Muscle of arm (tissue), 12 donors: ENCODE results near the gene RNASE9. TPM values are rescaled to one million over a fixed set of nuclear protein-coding genes. Genes with fewer than 3 reads are reported as not detected.
"Not testable (repeated sequence)": the region's sequence is repeated elsewhere in the genome, so short reads cannot be mapped to it uniquely, and the experiment has no call there.

Experiments
- DNase-seq: peaks from one replicate; pipeline ENCODE4 v3.0.0-alpha.2; 2013
- polyA plus RNA-seq, 12 donors: library from polyadenylated mRNA; unstranded; fragments of 120-200 nt; gene quantifications; one replicate each; pipeline ENCODE4 v1.2.1, GENCODE V29; 2013; ENCODE audit not compliant: insufficient read length in 12 of 12

Gene RNASE9
- polyA plus RNA-seq, 12 donors, result not detected

DNA sequence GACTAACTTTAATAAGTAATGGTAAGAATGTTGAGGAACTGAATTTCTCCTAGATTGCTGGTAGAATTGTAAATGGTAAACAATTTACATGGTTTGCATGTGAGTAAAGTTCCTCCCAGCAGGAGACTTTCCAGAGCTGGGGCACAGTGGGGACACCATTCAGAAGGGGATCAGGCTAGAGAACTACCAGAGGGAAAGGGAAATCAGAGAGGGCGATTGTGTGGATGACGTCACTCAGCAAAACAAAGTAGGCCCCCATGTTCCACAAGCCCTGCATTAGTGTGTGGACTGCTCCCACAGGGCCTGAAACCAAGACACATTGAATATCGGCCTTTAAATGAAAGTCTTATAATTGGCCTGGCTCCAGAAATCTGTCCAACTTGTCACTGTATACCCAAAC, 17.5 kb upstream of the RNASE9 start:
- DNase-seq, result no peak

DNA sequence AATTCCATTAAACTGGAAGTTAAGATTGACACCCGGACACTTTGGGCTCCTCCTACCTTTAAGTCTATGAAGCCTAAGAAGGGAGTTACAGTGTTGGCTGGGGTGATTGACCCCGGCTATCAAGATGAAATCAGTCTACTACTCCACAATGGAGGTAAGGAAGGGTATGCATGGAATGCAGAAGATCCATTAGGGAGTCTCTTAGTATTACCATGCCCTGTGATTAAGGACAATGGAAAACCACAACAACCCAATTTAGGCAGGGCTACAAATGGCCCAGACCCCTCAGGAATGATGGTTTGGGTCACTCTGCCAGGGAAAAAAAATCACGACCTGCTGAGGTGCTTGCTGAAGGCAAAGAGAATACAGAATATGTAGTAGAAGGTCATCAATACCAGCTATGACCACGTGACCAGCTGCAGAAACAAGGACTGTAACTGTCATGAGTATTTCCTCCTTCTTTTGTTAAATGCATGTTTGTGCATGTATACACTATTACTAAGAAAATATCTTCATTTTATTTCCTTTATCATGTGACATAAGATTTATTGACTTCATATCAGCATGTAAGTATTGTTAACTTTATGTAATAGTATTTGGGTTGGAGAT, 11.6 kb upstream of the RNASE9 start:
- not testable (repeated sequence) for DNase-seq

DNA sequence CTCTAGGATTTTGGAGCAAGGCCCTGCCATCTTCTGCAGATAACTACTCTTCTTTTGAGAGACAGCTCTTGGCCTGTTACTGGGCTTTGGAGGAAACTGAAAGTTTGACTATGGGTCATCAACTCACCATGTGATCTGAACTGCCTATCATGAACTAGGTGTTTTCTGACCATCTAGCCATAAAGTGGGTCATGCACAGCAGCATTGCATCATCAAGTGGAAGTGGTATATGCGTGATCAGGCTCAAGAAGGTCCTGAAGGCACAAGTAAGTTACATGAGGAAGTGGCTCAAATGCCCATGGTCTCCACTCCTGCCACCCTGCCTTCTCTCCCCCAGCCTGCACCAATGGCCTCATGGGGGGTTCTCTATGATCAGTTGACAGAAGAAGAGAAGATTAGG, 9.9 kb upstream of the RNASE9 start:
- not testable (repeated sequence) for DNase-seq

DNA sequence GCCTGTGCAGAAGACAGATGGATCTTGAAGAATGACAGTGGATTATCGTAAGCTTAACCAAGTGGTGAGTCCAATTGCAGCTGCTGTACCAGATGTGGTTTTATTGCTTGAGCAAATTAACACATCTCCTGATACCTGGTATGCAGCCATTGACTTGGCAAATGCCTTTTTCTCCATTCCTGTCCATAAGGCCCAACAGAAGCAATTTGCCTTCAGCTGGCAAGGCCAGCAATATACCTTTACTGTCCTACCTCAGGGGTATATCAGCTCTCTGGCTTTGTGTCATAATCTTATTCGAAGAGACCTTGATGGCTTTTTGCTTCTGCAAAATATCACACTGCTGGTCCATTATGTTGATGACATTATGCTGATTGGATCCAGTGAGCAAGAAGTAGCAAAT, 9.0 kb upstream of the RNASE9 start:
- DNase-seq, result not testable (repeated sequence)

GRCh38 chr14:20569066-20569465, 8.2 kb upstream of the RNASE9 start:
- no peak for DNase-seq

DNA sequence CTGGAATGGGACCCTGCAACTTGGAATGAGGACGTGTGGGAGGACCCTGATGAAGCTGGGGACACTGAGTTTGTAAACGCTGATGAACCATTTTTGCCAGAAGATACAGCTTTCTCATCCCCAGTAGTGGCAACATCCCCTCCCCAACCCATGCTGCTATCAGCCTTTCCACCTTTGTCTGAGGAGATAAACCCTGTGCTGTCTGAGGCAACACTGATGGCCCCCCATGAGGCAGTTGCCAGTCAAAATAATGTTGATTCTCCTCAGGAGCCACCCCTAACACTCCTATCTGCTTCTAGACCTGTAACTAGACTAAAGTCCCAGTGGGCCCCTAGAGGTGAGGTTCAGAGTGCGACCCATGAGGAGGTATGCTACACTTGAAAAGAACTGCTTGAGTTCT, 7.5 kb upstream of the RNASE9 start:
- no peak for DNase-seq

DNA sequence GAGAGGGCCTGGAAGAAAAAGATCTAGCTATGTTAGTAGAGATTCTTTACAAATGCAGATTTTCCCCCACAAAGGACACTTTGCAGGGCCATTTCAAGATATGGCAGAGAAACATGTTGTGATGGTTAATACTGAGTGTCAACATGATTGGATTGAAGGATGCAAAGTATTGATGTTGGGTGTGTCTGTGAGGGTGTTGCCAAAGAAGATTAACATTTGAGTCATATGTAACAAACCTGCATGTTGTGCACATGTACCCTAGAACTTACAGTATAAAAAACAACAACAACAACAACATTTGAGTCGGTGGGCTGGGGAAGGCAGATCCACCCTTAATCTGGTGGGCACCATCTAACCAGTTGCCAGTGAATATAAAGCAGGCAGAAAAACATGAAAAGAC, 6.4 kb upstream of the RNASE9 start:
- DNase-seq, result not testable (repeated sequence)

GRCh38 chr14:20564501-20564997, 3.7 kb upstream of the RNASE9 start:
- no peak for DNase-seq

DNA sequence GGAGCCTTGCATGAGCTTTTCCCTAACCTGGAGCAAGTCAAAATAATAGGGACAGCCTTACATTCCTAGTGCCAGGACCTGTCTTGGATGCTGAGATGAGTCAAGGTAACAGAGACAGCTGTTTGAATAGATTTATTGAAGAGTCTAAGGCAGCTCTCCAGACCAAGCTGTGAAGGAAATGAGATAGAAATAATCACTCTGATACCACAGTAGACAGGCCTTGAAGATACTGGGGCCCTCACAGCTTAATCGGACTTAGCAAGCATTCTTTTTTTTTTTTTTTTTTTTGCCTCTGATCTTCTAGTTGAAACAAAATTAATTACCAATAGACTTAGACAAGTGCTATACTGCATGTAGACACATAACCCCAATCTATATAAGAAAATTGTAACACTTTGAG, 3.1 kb upstream of the RNASE9 start:
- no peak for DNase-seq

DNA sequence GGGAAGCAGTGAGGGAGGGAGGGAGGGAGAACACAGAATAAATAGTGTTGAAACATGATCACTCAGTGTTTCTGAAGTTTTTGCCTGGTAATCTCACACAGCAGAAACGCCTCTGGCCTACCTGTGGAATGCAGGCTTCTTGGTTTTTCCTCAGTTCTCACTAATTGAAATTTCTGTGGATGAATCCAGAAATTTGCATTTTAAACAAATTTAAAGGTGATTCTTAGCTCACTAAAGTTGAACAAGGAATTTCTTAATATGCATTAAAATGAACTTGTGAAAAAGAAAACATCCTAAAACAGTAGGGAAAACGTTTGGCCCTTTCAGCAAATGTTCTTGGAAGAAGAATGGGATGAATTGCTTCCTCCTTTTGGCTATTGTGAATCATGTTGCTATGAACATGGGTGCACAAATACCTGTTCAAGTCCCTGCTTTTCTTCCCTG, 1.4 kb downstream of the RNASE9 start:
- DNase-seq, result no peak

- no peak for DNase-seq
These were observed 3.7 kb downstream of the RNASE9 start for GRCh38 chr14:20557212-20557542.

DNA sequence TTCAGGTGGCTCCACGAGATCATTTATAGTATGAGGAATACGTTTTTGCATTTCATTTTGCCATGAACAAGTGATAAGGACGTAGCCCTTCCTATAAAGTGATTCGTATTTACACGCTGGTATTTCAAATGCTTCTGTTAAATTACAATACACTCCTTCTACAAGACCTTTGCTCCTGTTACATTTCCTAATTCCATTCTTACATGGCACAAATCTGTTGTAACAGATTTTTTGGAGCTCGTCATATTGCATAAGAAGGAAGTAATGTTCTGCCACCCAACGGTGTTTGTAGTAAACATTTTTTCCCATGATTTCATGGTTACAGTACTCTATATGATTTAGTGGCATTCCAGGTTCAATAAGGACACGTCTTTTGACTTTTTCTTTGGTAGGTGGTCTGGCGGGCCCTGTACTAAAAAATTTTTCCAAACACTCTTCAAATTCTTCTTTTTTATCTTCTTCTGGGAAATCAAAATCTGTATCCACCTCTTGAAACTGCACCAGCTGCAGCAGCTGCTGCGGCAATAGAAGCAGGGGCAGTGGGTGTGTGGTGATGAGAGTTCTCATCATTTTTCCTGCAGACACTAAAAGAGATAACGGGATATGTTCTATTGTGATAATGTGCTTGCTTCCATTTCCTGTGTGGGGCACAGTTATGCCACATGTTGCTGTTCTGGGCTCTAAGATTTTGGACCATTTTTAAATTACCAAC, 4.2 kb downstream of the RNASE9 start:
- DNase-seq, result no peak

GRCh38 chr14:20555845-20556244, 5.0 kb downstream of the RNASE9 start:
- no peak for DNase-seq

- no peak for DNase-seq
These were observed 7.8 kb downstream of the RNASE9 start for GRCh38 chr14:20553024-20553423.

DNA sequence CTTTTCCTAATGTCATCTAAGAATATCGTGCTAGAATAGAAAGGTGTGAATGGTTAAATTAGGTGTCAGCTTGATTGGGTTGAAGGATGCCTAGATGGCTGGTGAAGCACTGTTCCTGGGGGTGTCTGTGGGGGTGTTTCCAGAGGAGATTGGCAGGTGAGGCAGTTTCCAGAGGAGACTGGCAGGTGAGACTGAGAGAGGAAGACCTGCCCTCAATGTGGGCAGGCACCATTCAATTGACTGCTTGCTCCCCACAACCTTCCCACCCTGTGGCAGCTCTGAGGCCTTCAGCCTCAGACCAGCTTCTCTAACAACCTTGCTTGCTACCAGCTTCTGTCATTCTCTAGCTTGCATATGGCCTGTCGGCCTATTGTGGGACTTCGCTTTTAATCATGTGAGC, 9.2 kb downstream of the RNASE9 start:
- DNase-seq, result no peak

DNA sequence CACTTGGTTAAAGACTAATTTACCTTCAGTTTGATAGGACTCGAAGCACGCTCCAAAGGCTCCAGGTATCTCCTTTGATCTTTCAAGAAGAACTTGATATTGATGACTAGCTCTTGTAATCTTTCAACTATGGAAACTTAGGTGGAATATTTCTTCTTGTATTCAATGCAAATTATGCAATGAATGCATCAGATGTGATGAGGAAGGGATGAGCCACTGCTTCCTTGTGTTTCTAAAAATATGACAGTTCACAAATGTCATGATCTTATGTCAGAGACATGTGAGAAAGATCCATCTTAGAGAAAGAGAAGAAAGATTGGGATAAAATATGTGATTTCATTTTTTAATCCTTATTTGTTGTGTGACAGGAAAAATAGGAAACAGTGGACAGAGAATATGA, 9.9 kb downstream of the RNASE9 start:
- no peak for DNase-seq

- DNase-seq, result no peak
These were observed 12.3 kb downstream of the RNASE9 start for GRCh38 chr14:20548414-20549158.

DNA sequence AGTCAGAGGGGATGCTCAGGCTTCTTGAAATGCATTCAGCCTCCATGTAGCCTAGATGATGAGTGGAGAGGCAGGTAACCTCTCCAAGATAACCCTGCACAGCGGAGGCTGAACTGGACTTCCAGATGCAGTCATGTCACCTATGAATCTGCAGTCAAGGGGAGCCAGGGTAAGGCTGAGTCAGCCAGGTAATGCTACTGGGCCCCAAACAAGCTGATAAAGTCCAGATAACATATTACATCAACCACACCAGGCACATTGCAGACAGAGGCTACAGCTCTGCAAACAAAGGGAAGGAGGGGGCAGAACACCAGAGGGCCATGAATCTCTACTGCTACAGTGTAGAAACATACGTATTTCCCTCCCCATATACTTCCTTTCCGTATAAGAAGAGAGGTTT, 14.0 kb downstream of the RNASE9 start:
- no peak for DNase-seq

GRCh38 chr14:20539906-20540305, 20.9 kb downstream of the RNASE9 start:
- DNase-seq, result no peak

DNA sequence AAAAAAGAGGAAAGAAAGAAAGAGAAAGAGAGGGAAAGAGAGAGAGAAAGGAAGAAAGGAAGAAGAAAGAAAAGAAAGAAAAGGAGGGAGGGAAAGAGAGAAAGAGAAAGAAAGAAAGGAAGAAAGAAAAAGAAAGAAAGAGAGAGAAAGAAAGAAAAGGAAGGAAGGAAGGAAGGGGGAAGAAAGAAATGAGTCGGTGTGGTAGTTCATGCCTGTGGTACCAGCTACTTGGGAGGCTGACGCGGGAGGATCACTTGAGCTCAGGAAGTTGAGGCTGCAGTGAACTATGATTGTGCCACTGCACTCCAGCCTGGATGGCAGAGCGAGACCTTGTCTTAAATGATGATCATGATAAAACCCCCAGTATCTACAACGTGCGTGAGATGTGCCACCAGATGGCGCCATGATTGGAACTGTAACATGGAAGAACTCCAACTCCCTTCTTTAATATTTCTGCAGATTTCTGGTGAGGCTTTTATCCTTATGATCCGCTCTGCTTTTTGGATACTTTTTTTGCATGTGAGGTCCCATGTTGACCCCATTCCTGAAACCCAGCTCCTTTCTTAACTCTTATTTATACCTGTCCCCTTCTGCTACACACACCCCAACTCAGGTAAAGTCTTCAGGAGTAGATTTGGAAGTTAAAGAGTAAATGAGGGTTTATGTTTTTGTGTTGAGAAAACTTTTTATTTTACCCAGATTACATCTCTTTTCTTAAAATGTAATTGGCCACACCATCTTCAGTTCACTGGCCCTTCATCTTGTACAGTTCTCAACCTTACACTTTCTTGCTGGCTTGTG, 29.9 kb downstream of the RNASE9 start:
- DNase-seq, result peak; percentile 66

DNA sequence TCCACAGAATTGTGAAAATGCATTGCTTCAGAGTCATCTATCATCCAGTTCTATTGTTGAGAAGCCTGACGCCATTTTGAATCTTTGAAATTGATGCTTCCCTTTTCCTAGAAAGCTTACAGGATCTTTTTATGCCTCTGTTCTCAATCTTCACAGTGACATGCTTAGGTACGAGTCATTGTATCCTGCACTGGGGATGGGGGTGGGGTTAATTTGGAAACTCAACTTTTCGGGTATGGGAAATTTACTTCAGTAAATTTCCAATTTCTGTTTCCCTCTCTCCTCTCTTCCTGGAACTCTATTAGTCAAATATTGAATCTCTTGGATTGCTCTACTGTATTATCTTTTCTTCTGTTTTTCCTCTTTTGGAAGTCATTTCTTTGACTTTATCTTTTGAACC, 31.0 kb downstream of the RNASE9 start:
- DNase-seq, result no peak

GRCh38 chr14:20524027-20524426, 36.8 kb downstream of the RNASE9 start:
- no peak for DNase-seq
